ENCODE results near the gene RPP40.

DNA sequence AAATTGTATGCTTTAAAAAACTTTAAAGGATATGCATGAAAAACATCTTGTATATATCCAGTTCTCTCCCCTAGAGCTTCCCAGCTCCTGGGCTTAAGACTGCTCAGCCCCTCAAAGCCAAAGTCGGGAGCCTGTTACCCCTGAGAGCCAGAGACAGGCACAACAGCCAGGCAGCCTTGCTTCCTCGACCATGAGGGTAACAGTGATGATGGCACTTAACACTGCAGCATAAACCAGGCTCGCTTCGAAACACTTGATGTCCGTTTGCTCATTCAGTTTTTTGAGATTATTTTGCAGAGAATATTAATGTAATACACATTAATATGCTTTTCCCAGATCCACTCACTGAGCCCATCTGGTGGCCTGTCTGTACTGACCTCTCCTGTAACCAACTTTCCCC is 47.2 kb downstream of the RPP40 start:
- TF ChIP-seq, protein P1, sequence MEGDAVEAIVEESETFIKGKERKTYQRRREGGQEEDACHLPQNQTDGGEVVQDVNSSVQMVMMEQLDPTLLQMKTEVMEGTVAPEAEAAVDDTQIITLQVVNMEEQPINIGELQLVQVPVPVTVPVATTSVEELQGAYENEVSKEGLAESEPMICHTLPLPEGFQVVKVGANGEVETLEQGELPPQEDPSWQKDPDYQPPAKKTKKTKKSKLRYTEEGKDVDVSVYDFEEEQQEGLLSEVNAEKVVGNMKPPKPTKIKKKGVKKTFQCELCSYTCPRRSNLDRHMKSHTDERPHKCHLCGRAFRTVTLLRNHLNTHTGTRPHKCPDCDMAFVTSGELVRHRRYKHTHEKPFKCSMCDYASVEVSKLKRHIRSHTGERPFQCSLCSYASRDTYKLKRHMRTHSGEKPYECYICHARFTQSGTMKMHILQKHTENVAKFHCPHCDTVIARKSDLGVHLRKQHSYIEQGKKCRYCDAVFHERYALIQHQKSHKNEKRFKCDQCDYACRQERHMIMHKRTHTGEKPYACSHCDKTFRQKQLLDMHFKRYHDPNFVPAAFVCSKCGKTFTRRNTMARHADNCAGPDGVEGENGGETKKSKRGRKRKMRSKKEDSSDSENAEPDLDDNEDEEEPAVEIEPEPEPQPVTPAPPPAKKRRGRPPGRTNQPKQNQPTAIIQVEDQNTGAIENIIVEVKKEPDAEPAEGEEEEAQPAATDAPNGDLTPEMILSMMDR (IDR thresholded peaks at IDR 0.05), result no peak
- no peak for TF ChIP-seq POLR2A (IDR thresholded peaks at IDR 0.05)
- TF ChIP-seq POLR2AphosphoS5 (IDR thresholded peaks at IDR 0.05), result no peak

Measured in breast epithelium (tissue), 3 donors.